ENCODE results near the gene MBOAT2. TPM values are rescaled to one million over a fixed set of nuclear protein-coding genes. Genes with fewer than 3 reads are reported as not detected.
"Not testable (repeated sequence)": the region's sequence is repeated elsewhere in the genome, so short reads cannot be mapped to it uniquely, and the experiment has no call there.

The MBOAT2 gene
- total RNA-seq, 1 donor from 2014 or later: 48.2 TPM

DNA sequence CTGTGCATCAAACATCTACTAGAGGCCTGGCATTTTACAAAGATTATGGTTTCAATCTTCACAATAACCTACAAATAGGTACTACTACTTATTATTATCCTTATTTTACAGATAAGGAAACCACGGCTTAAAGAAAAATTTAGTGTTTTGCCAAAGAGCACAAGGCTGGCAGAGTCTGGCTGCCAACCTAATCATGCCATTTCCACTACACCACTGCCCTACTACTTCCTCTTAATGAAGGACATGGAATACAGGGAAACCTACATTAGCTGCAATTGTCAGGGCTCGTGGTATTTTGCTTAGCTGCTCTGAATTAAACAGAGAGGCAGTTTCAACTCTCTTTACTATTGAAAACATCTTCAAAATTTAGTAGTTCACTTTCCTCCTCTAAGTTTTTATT lies 5.9 kb downstream of the MBOAT2 start:
- intact Hi-C loops (cut with DNase I): no loop called here
- DNase-seq (ENCODE audit: low spot score): no peak

DNA sequence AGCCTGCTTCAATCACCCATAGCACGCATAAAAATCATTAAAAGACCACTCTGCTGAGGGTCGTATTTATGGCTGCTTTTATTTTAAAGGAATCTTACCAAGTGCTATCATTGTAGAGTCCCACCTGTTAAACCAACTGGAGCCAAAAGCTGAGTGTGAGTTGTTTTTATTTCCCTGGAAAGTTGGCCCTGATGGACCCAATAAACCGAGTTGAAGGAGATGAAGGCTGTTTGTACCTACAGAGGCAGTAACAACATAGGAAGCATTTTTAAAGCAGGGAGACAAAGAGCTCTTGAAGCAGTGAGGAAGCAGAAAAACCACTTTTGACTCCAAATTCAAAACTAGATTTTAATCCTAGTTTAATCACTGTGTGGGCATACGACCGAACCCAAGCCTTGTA lies 6.4 kb downstream of the MBOAT2 start:
- intact Hi-C loops (cut with DNase I): no loop called here
- no peak for DNase-seq (ENCODE audit: low spot score)

DNA sequence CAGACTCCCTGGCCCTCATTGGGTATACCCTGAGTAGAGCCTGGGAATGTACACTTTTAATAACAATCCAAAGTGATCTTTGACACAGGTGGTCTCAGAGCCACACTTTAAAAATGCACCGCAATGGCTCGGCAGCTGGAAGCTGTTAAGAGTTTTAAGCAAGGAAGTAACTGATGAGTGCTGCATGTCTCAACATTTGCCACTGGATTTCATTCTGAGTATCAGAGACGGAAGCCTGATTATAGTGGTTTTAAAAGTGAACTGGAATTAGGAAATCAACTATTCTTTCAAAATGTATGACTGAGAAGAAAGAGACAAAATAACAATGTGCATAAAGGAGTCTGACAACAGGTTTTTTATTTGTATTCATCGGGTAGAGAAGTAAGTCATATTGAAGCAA lies 7.5 kb downstream of the MBOAT2 start:
- DNase-seq (ENCODE audit: low spot score): no peak
- intact Hi-C loops (cut with DNase I): no loop called here

DNA sequence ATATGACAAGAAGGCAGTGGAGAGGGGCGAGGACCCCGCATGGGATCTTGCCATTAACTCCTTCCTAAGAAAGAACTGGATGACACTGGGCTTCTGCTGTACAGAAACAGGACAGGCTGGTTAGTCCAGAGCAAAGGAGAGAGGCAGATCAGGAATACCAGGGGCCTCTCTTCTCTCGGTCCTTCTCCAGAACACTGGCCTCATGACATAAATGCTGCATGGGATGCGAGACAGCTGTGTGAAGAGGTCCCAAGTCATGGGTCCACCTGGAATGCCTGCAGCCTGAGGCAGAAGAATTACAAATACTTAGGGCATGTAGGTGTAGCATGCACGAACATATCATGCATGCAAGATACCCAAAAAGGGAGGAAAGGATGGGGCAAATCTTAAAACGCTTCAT lies 9.1 kb downstream of the MBOAT2 start:
- no peak for DNase-seq (ENCODE audit: low spot score)
- intact Hi-C loops (cut with DNase I): no loop called here

DNA sequence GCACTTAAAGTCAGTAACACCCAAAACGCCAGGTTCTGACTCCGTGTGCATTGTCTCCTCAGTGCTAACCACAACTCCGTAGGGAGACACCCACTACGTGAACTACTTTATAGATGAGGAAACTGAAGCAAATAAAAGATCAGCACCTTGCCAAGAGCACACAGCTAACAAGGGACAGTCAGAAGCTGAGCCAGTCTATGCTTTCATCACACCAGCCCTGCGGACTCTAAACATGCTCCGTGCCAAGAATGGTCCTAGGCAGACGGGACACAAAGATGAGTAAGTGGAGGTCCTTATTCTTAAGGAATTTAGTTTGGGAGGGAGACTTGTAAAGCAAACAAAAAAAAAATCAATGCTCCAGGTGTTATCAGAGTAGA lies 9.6 kb downstream of the MBOAT2 start:
- no peak for DNase-seq (ENCODE audit: low spot score)
- intact Hi-C loops (cut with DNase I): no loop called here

DNA sequence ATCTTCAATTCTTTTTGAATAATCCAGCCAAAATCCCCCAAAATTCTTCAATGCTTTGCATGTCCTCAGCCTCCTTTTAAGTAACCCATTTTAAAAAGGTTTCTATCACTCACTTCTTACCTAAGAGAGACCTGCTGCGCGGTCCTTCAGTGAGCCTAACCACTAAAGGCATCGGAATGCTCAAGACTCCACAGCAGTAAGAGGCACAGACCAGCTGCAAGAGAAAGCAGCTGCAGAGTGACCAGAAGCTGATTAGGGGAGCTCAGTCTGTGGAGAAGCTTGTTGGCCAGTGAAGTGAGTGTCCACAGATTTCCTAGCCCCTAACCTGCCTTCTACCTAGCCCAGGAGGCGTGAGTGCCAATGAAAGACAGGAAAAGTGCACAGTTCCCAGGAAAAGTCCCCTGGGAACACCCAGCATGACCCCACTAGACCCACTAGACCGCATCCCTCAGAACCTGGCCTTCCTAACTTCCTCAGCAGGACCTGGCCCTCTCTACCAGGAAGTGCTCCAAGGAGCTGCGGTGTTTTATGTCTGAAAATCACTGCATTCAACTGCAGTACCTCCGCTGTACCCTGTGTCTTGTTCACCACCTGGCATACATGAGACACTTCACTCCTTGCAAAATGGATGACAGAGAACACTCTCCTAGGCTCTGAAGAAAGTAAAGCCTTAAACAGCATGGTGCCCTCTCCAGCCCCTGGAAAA lies 10.1 kb downstream of the MBOAT2 start:
- DNase-seq (ENCODE audit: low spot score): no peak
- intact Hi-C loops (cut with DNase I): no loop called here

DNA sequence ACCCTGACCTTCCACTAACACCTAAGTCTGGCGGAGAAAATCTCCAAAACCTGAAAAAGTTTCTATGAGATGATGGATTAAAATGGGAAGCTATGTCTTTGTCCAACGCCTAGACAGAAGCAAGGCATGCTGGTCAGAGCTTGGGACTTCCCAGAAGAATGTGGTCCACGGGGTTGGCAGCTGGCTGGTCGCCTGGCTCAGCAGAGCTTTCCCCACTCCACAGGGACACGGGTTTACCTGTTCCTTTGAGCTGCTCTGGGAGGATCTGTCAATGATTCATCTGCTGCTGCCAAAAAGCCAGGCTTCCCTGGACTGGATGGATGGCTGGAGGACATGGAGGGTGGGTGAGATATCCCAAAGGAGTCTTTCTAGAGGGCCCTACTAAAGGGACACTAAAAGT lies 10.8 kb downstream of the MBOAT2 start:
- no peak for DNase-seq (ENCODE audit: low spot score)
- intact Hi-C loops (cut with DNase I): no loop called here

DNA sequence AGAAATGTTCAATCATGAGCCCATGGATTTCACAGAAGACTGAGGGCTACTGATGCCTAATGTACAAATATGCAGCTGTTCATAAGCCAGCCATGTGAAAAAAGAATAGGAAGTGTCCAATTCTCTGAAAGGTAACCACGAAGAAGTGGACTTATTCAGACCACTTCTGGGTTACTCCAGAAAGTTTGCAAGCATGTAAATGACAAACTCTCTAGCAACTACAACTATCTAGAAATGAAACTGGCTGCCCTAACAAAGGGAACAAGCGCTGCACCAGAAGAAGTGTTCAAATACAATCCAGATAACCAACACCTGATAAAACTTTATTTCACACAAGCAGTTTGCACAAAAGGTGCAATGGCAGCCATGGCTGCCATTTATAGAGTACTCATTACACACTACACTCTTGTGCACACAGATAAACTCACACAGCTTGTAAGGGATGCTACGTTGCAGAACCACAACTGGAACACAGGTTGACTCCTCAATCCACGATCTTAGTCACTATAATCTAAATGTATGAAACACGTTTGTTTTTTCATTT lies 13.9 kb downstream of the MBOAT2 start:
- no peak for DNase-seq (ENCODE audit: low spot score)
- intact Hi-C loops (cut with DNase I): no loop called here

DNA sequence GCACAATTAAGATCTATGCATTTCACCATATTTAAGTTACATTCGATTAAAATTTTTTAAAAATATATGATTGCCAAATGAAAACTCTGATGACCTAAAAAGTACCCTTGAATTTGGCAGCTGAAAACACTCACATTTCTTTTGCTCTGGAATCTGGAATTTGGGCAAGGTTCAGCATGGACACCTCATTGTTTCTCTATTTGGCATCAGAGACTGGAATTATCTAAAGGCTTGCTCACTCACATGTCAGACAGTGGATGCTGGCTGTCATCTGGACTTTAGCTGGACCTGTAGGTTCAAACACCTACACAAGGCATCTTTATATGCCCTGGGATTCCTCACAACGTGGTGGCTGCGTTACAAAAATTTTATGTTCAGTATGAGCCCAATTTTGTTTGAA lies 16.1 kb downstream of the MBOAT2 start:
- DNase-seq (ENCODE audit: low spot score): no peak
- intact Hi-C loops (cut with DNase I): no loop called here

DNA sequence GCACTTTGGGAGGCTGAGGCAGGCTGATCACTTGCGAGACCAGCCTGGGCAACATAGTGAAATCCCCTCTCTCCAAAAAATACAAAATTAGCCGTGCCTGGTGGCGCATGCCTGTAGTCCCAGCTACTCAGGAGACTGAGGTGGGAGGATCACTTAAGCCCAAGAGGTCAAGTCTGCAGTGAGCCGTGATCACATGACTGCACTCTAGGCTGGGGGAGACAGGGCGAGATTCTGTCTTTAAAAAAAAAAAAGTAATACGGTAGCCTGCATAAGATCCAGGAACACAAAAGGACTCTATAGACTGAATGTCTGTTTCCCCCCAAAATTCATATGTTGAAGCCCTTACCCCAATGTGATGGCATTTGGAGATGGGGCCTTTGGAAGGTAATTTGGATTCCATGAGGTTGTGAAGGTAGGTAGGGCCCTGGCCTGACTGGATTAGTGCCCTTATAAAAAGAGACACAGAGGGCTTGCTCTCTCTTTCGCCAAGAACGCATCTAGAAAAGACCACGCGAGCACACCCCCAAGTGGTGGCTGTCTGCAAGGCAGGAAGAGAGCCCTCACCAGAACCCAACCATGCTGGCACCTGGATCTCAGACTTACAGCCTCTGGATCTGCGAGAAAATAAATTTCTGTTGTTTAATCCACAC lies 17.0 kb downstream of the MBOAT2 start:
- intact Hi-C loops (cut with DNase I): no loop called here

DNA sequence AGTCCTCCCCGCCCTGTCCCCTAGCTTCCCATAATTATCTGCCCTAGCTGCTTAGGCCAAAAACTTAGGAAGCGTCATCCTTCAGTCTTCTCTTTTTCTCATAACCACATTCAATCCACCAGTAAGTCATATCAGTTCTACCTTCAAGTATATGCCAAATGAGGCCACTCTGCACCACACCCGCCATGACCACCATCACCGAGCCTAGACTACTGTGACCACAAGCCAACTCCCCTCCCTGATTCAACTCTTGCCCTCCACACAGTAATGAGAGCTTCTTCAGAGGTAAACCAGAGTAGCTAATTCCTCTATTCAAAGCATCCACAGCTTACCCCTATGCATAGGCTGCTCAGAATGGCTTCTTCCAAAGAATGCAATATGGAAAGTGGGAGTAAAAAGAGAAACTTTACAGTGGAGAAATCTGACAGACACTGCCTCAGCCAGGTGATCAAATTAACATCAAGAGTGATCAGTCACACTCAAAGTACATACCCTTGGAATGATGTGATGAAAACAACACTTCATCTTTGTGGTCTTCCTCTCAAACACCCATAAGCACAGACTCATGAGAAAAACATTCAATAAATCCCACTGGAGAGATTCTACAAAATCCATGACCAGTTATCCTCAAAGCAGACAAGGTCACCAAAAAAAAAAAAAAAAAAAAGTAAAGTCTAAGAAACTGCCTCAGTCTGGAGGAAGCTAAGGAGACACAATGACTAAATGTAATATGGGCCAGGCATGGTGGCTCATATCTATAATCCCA lies 17.7 kb downstream of the MBOAT2 start:
- intact Hi-C loops (cut with DNase I): no loop called here
- no peak for DNase-seq (ENCODE audit: low spot score)

More for the DNA sequence above, 17.0 kb downstream of the MBOAT2 start:
- DNase-seq (ENCODE audit: low spot score): no peak

DNA sequence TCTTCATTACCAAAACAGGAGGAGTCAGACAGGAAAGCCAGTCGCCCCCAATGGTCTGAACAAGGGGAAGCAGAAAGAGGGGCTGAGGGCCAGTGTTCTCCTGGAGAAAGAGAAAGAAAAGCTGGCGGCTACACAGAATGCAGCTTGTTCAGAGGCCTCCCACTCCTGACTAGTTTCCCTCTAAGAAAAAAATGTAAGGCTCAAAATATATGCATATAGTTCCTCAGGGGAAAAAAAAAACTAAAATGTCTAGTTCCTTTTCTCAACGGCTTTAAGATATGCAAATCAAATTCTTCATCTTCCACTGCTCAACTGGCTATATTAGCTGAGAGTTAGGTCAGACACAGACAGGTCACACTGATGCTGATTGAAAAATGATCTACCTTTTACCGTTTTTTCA lies 18.6 kb downstream of the MBOAT2 start:
- no peak for DNase-seq (ENCODE audit: low spot score)
- intact Hi-C loops (cut with DNase I): no loop called here

DNA sequence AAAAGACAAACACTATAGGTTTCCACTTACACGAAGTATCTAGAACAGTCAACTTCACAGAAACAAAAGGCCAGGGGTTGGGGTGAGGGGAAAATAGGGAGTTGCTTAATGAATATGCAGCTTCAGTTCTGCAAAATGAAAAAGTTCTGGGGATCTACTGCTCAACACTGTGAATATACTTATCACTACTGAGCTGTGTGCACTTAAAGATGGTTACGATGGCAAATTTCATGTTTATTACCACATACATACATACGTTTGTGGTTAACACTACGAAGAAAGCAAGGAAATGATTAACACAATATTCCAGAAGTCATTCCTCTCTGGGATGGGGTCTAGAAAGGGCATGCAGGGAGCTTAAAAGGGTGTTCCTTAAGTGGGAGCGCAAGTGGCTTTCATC lies 19.3 kb downstream of the MBOAT2 start:
- DNase-seq (ENCODE audit: low spot score): no peak
- intact Hi-C loops (cut with DNase I): no loop called here

DNA sequence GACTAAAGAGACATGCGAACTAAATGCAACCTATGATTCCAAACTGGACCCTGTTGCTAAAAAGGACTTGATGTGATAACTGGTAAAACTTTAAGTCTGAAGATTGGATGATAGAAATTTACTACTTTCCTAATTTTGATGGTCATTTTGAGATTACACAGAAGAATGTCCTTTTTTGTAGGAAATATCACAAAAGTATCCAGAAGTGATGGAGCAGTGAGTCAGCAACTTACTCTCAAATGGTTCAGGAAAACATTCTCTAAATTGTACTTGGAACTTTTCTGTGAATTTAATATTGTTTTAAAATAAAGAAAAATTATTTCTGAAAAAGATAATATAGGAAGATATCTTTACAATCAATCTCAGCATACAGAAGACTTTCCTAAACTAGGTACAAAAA lies 19.9 kb downstream of the MBOAT2 start:
- intact Hi-C loops (cut with DNase I): no loop called here
- no peak for DNase-seq (ENCODE audit: low spot score)

DNA sequence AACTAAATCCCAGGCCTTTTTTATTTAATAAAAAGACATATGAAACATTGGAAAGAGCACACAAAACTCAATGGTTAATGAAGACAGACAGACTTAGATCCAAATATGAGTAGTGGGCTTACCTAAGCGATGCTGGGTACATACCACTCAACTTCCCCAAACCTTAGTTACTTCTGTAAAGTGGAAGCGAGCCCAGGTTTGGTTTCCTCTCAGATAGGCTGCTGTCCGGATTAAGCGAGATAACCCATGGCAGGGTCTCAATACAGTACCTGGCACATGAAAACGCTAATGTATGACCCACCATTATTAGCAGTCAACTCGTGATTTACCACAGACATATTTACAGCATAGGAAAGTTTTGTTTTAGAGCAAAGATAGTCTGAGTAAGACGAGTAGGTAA lies 21.6 kb downstream of the MBOAT2 start:
- DNase-seq (ENCODE audit: low spot score): no peak
- intact Hi-C loops (cut with DNase I): no loop called here

DNA sequence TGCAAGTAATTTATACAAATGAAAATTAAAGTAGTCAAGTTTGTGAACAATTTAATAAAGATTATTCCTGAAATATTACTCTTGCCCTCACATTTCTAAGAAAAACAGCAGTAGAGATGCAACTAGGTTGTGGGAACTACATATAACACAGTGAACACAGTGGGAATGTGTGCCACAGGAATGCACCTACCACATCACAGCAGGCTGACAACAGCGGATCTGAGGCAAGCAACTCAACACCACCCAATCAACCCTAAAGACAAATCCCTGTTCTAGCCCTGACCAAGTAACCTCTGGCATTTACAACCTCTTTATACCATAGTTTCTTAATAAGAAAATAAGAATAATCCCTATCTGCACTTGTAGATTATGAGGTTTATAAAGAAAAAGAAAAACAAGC lies 23.4 kb downstream of the MBOAT2 start:
- no peak for DNase-seq (ENCODE audit: low spot score)
- intact Hi-C loops (cut with DNase I): no loop called here

DNA sequence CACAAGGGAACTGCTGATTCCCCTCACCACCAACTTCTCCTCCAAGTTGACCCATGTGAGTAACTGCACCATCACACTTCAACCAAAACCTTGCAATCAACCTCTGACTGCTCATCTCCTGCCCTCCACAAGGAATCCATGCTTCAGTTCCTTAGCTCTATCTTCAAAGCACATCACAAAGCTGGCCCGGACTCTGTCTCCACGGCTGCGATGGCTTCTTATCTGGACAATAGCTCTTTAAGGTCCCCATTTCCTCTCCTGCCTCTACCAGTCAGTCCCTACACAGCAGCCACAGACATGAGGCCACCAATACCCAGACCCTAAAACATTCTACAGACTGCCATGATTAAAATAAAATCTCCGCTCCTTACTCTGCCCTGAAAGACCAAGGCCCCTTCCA lies 25.7 kb downstream of the MBOAT2 start:
- DNase-seq (ENCODE audit: low spot score): no peak
- intact Hi-C loops (cut with DNase I): no loop called here

DNA sequence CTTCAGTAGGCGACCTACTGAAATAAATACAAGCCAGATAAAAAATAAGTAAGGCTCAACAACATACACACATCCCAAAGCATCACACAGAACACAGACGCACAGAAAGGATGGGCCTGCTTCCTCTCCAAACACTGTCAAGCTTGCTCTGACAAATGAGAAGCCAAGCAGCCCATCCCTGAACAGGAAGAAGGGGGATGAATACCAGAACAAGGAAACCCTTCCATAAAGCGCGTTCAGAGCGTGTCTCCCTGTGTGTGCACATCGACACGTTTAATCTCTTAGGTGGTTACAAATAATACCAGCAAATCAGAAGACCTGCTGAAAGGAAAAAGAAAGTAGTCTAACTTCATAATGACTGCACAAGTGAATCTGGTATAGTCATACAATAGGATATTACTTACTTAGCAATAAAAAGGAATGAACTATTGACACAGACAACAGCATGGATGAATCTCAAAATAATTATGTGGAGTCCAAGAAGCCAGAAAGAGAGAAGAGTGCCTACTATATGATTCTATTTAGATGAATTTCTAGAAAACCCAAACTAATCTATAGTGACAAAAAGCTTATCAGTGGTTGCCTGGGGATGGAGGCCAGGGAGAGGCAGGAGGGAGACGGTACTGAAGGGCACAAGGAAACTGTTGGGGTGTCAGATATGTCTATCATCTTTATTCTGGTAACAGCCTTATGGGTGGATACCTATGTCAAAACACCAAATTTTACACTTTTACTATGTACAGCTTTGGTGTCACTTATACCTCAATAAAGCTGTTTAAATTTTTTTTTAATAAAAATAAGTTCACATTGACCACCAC lies 26.8 kb downstream of the MBOAT2 start:
- no peak for DNase-seq (ENCODE audit: low spot score)
- intact Hi-C loops (cut with DNase I): no loop called here

DNA sequence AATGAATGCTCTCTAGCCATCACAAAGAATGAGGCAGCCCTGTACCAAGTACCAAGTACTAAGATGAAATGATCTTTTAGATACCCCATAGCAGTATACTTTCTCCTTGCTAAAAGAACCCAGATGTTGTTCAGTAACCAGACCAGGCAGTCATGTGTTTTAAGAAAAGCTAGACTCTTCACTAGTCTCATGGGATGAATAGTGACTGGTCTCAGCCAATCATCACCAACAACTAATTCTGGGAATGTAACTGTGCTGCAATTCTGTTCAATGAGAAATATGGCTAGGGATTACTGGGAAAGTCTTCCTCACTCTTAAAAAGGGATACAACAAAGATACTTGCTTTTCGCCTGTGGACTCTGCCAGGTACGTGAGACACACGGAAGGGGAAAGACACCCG lies 29.5 kb downstream of the MBOAT2 start:
- DNase-seq (ENCODE audit: low spot score): no peak
- intact Hi-C loops (cut with DNase I): no loop called here

DNA sequence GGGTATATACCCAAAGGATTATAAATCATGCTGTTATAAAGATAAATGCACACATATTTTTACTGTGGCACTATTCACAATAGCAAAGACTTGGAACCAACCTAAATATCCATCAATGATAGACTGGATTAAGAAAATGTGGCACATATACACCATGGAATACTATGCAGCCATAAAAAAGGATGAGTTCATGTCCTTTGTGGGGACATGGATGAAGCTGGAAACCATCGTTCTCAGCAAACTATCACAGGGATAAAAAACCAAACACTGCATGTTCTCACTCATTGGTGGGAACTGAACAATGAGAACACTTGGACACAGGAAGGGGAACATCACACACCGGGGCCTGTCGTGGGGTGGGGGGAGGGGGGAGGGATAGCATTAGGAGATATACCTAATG lies 30.5 kb downstream of the MBOAT2 start:
- DNase-seq (ENCODE audit: low spot score); intact Hi-C loops (cut with DNase I): not testable (repeated sequence)

Data from cardiac septum (tissue), 1 donor.